T-helper 1 cell (primary cell): ENCODE data around the gene DPP10.
"Not testable (repeated sequence)": the region's sequence is repeated elsewhere in the genome, so short reads cannot be mapped to it uniquely, and the experiment has no call there.

ENCODE experiments used
- DNase-seq, 5 donors: peaks; one replicate each; pipeline ENCODE4 v3.0.0-alpha.2; 2012 to 2020

DPP10 gene

GRCh38 chr2:114843963-114844362 lies 401.5 kb downstream of the DPP10 start:
- no peak for DNase-seq

- DNase-seq: no peak
These were observed 414.8 kb downstream of the DPP10 start for GRCh38 chr2:114857196-114857595.

GRCh38 chr2:114859726-114860510 lies 417.5 kb downstream of the DPP10 start:
- DNase-seq: no peak

GRCh38 chr2:114862243-114862642 lies 419.8 kb downstream of the DPP10 start:
- DNase-seq: no peak

- no peak for DNase-seq
These were observed 422.5 kb downstream of the DPP10 start for GRCh38 chr2:114864901-114865300.

GRCh38 chr2:114880046-114880445 lies 437.6 kb downstream of the DPP10 start:
- no peak for DNase-seq

GRCh38 chr2:114919985-114920384 lies 477.5 kb downstream of the DPP10 start:
- no peak for DNase-seq

GRCh38 chr2:114922076-114922475 lies 479.6 kb downstream of the DPP10 start:
- DNase-seq: no peak

GRCh38 chr2:114925296-114926255 lies 483.1 kb downstream of the DPP10 start:
- no peak for DNase-seq

- no peak for DNase-seq
These were observed 483.9 kb downstream of the DPP10 start for GRCh38 chr2:114926303-114926702.

GRCh38 chr2:114929225-114929624 lies 486.8 kb downstream of the DPP10 start:
- no peak for DNase-seq

GRCh38 chr2:114933671-114934241 lies 491.3 kb downstream of the DPP10 start:
- no peak for DNase-seq

- DNase-seq: no peak
These were observed 492.6 kb downstream of the DPP10 start for GRCh38 chr2:114935031-114935430.

- no peak for DNase-seq
These were observed 495.0 kb downstream of the DPP10 start for GRCh38 chr2:114937366-114937930.

- no peak for DNase-seq
These were observed 498.5 kb downstream of the DPP10 start for GRCh38 chr2:114940785-114941458.

GRCh38 chr2:114949228-114949804 lies 506.9 kb downstream of the DPP10 start:
- no peak for DNase-seq

GRCh38 chr2:114960389-114960788 lies 517.9 kb downstream of the DPP10 start:
- DNase-seq: no peak

GRCh38 chr2:114962532-114962931 lies 520.1 kb downstream of the DPP10 start:
- no peak for DNase-seq

- no peak for DNase-seq
These were observed 526.4 kb downstream of the DPP10 start for GRCh38 chr2:114968748-114969400.

GRCh38 chr2:115004321-115004720 lies 561.9 kb downstream of the DPP10 start:
- DNase-seq: not testable (repeated sequence)

GRCh38 chr2:115011721-115012120 lies 569.3 kb downstream of the DPP10 start:
- DNase-seq: no peak
